Heart left ventricle (tissue), 13 donors: ENCODE data around the gene PROCA1.

Experiments used
- CTCF ChIP-seq, 12 donors: fragments of 200-600 bp; sonication (generic) in 4 of 12; IDR thresholded peaks; one replicate each; pipeline versions ENCODE4 v1.5.0 to v1.8.0; 2018 to 2022; ENCODE audit warnings: antibody characterized with exemption in 12 of 12, mild to moderate bottlenecking in 5 of 12
- POLR2A ChIP-seq, 2 donors: fragments of 450-650 bp; IDR thresholded peaks; one replicate each; pipeline ENCODE4 v1.6.1; 2017; ENCODE audit warnings: antibody characterized with exemption in 2 of 2, mild to moderate bottlenecking in 2 of 2, moderate library complexity in 2 of 2
- donor health status: ischemic (EF 13 %, LVEDD 7.1; RV severe dilation, severe dysfunction).
- donor health status: DM: no; HTN: yes; CAD: no.
- donor health status: DM: no; HTN: no; CAD: no.
- donor health status: ischemic (EF 25% LVEDD 6.9; RV normal size, moderate dysfunction).
- donor health status: ischemic (EF 25% LVEDD 5.7; RV mildly dilated, moderate dysfunction).
- donor health status: ischemic (EF 35%, LVEDD 5.7; RV mildly dilated, moderate dysfunction).
- donor health status: nonischemic (EF 11% LVEDD 7.7; RV severe dilation, severe dysfunction).
- donor health status: DM: yes; HTN: yes; CAD: no.
- donor health status: PGD.
- donor health status: ischemic (EF 29% LVEDD 5.4; RV normal size, mild dysfunction).
- donor health status: nonischemic (EF 23%, LVEDD 6.1; RV moderate dilation, normal function).

- TF ChIP-seq CTCF (IDR thresholded peaks at IDR 0.05) (no peak), POLR2A (IDR thresholded peaks at IDR 0.05) (no peak)
Observed at GRCh38 chr17:28703552-28704218, 8.0 kb downstream of the PROCA1 start.
